ENCODE results near the gene XPO6. TPM values are rescaled to one million over a fixed set of nuclear protein-coding genes. Genes with fewer than 3 reads are reported as not detected.

The XPO6 gene
- total RNA-seq, 4 donors from 2014 or later: 94.7 to 272 (median 130) TPM

DNA sequence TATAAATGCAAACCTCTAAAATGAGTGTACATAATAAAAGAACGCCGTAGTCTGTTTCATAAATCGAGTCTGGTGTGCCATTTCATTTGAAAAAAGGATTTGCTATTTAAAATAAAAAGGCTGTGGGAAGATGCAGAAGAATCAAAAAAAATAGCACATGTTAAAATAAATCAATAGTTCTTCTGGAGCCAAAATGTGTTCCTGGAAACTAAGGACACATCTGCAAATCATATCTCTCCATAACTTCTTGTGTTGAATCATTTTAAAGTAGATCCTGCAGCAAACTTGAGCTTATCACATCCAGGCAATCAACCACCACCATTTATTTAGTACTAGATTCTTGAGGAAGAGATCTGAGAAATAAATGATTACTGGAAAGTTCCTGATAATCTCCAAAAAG, 29.0 kb downstream of the XPO6 start:
- H3K36me3 ChIP-seq: peaks cover 0 to 4% (median 0%) of the 10 kb centered on the region in 3 donors
- H3K4me1 ChIP-seq: peaks cover 3 to 24% (median 11%) of the 10 kb centered on the region in 4 donors
- TF ChIP-seq, protein P1, sequence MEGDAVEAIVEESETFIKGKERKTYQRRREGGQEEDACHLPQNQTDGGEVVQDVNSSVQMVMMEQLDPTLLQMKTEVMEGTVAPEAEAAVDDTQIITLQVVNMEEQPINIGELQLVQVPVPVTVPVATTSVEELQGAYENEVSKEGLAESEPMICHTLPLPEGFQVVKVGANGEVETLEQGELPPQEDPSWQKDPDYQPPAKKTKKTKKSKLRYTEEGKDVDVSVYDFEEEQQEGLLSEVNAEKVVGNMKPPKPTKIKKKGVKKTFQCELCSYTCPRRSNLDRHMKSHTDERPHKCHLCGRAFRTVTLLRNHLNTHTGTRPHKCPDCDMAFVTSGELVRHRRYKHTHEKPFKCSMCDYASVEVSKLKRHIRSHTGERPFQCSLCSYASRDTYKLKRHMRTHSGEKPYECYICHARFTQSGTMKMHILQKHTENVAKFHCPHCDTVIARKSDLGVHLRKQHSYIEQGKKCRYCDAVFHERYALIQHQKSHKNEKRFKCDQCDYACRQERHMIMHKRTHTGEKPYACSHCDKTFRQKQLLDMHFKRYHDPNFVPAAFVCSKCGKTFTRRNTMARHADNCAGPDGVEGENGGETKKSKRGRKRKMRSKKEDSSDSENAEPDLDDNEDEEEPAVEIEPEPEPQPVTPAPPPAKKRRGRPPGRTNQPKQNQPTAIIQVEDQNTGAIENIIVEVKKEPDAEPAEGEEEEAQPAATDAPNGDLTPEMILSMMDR (IDR thresholded peaks at IDR 0.05): no peak
- no peak for TF ChIP-seq POLR2A (IDR thresholded peaks at IDR 0.05)

DNA sequence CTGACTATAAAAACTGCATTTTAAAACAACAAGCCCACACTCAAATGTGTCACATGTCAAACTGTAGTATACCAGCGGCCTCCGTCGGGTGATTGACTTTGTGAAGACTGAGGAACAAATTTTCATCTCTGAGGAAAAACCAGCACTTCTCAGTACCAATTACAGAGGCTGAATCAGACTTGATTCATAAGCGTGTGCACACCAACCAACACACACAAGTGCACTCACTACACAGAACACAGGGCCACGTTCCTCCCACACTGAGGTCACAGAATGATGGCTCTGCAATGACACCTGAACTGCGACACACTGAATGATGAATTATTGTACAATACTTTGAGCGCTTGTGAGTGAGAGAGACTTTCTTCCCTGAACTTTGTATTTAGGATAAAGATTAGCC, 29.6 kb downstream of the XPO6 start:
- Histone ChIP-seq H3K4me3 (no peak overlapping the region), H3K4me1 (peaks cover 3 to 17% (median 8%) of the 10 kb centered on the region in 4 donors), H3K27ac (peak overlapping the region in 3 of 4 donors; percentile 61 to 63 (median 62)), H3K36me3 (peaks cover 0 to 9% (median 0%) of the 10 kb centered on the region in 3 donors), H3K27me3 (no peaks in the 10 kb centered on the region), H3K9me3 (no peaks in the 10 kb centered on the region)
- no peak for TF ChIP-seq POLR2A (IDR thresholded peaks at IDR 0.05)
- TF ChIP-seq, protein P1 (IDR thresholded peaks at IDR 0.05): no peak
- no peak for DNase-seq

More for the DNA sequence above, 29.0 kb downstream of the XPO6 start:
- no peak for DNase-seq
- Histone ChIP-seq H3K4me3 (no peak overlapping the region), H3K9me3 (no peaks in the 10 kb centered on the region), H3K27me3 (no peaks in the 10 kb centered on the region), H3K27ac (peak overlapping the region in 1 of 4 donors; percentile 63)

GRCh38 chr16:28181515-28181914, 30.2 kb downstream of the XPO6 start:
- Histone ChIP-seq H3K4me3 (no peak overlapping the region), H3K27ac (peak overlapping the region in 3 of 4 donors; percentile 61 to 63 (median 62)), H3K4me1 (peaks cover 2 to 17% (median 5%) of the 10 kb centered on the region in 4 donors), H3K36me3 (peaks cover 0 to 16% (median 0%) of the 10 kb centered on the region in 3 donors), H3K27me3 (no peaks in the 10 kb centered on the region), H3K9me3 (no peaks in the 10 kb centered on the region)
- DNase-seq: peak in 1 of 3 donors; percentile 65
- TF ChIP-seq, protein P1 (IDR thresholded peaks at IDR 0.05): no peak

DNA sequence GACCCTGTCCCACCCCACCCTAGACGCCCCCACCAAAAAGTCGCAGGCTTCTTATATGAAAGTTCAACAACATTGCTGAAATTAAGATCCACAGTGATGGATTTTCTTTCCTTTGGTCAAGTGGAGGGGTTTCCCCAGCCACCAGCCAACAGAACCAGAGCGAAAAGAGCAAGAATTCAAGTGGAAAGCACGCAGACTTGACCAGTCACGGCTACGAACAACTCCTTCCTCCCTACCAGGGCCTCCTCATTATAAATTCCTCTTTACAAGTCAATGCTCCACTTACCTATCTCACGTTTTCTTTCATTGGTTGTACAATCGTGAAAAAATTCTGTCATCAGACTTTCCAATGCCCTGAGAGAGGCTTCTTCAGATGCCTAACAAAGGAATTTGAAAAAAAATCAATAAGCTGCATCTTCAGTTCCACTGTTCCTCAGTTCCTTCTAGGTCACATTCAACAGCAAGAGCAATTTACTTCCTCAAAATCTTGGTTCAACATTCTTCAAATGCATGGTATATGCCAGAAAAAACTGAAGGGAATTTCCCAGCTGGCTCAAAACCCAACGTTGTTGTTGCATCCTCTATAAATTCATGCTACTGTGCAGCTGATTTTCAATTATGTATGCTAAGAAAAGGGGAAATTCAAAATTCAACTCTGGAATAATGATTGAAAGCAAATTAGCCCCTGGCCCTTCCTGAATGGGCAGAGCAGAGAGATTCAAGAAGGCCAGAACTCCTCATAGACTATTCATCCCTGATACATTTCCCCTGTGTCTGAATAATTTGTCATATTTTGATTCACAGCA, 30.9 kb downstream of the XPO6 start:
- H3K27me3 ChIP-seq: no peaks in the 10 kb centered on the region
- H3K4me3 ChIP-seq: no peak overlapping the region
- H3K27ac ChIP-seq: peak overlapping the region in 1 of 4 donors; percentile 63
- TF ChIP-seq, protein P1 (IDR thresholded peaks at IDR 0.05): no peak
- TF ChIP-seq POLR2A (IDR thresholded peaks at IDR 0.05): no peak
- peaks cover 0 to 22% (median 0%) of the 10 kb centered on the region in 3 donors for H3K36me3 ChIP-seq
- H3K9me3 ChIP-seq: no peaks in the 10 kb centered on the region
- no peak for DNase-seq
- H3K4me1 ChIP-seq: peaks cover 0 to 17% (median 4%) of the 10 kb centered on the region in 4 donors

- no peak for TF ChIP-seq POLR2A (IDR thresholded peaks at IDR 0.05)
- TF ChIP-seq, protein P1 (IDR thresholded peaks at IDR 0.05): no peak
- Histone ChIP-seq H3K27me3 (no peaks in the 10 kb centered on the region), H3K4me1 (peaks cover 0 to 17% (median 4%) of the 10 kb centered on the region in 4 donors), H3K4me3 (no peak overlapping the region), H3K27ac (peak overlapping the region in 1 of 4 donors; percentile 63), H3K9me3 (no peaks in the 10 kb centered on the region), H3K36me3 (peaks cover 0 to 37% (median 0%) of the 10 kb centered on the region in 3 donors)
- no peak for DNase-seq
Measured at GRCh38 chr16:28179354-28179753, 32.4 kb downstream of the XPO6 start.
